Pancreas (tissue), 10 donors: ENCODE data around the gene CUX1. TPM values are rescaled to one million over a fixed set of nuclear protein-coding genes. Genes with fewer than 3 reads are reported as not detected.

ENCODE experiments used
- ATAC-seq, 4 donors: fragments of 200-7000 bp; cut with Tn5 transposase; one replicate each; pipeline versions ENCODE4 v1.8.0 to v1.9.1; 2020; ENCODE audit warnings: mild to moderate bottlenecking in 4 of 4, moderate library complexity in 4 of 4
- DNase-seq, 6 donors: peaks; one replicate each; pipeline ENCODE4 v3.0.0-alpha.2; 2020
- FAIRE-seq: peaks from 2 replicates; lab custom pipeline; 2012; peaks lifted over from hg19 to GRCh38; lab: Jason Lieb, UNC
- H3K27ac ChIP-seq, 4 donors: fragments of 200-600 bp; sonication (generic); 1 replicate in 3 of 4; 2 replicates in 1 of 4; pipeline versions ENCODE4 v1.5.0 to v1.8.0; 2020
- H3K27me3 ChIP-seq, 4 donors: fragments of 200-600 bp; one replicate each; pipeline ENCODE4 v1.8.0; 2021
- H3K36me3 ChIP-seq, 3 donors: fragments of 200-600 bp; sonication (generic) in 1 of 3; one replicate each; pipeline versions ENCODE4 v1.5.0 to v1.8.0; 2020 to 2021
- H3K4me1 ChIP-seq, 3 donors: fragments of 200-600 bp; one replicate each; pipeline ENCODE4 v1.8.0; 2021
- H3K4me3 ChIP-seq, 4 donors: fragments of 200-600 bp; sonication (generic) in 2 of 4; one replicate each; pipeline versions ENCODE4 v1.5.0 to v1.8.0; 2020 to 2021
- H3K9me3 ChIP-seq, 4 donors: fragments of 200-600 bp; one replicate each; pipeline ENCODE4 v1.8.0; 2021
- WGBS, 2 donors: extraction: QIAGEN DNeasy Blood & Tissue Kit; methylation state at CpG; one replicate each; pipeline ENCODE4 v1.1.7; 2013; 5-methylcytosine and 5-hydroxymethylcytosine counted together
- intact Hi-C, 3 donors: fragments of 100-400 bp; cut with DNase I; formaldehyde crosslinking; loops; one replicate each; pipeline versions ENCODE4 v1.11.1 to v1.14.2; 2022
- polyA plus RNA-seq, 2 donors: library from polyadenylated mRNA; stranded (reverse); fragments of 200-250 nt; gene quantifications; one replicate each; pipeline ENCODE4 v1.2.3, GENCODE V29; 2013
- total RNA-seq, 6 donors: library from RNA; stranded (reverse); fragmentation: NEBNext Ultra II Directional in 4 of 6; extraction: Animal tissue kit (Norgen Biotek cat#: 25700) in 4 of 6; gene quantifications; one replicate each; pipeline versions ENCODE4 v1.2.1 to v1.2.4, GENCODE V29; 2021 to 2023
- TF ChIP-seq, protein P1 (sequence below), 4 donors: fragments of 200-600 bp; sonication (generic) in 3 of 4; IDR thresholded peaks; one replicate each; pipeline versions ENCODE4 v1.5.0 to v1.8.0; 2021; ENCODE audit warnings: antibody characterized with exemption in 4 of 4
- donor health status: healthy with polysubstance abuse.
- donor health status: DM: no; HTN: no; CAD: no; lungs with moderate emphysema.
- donor health status: DM: no; HTN: no; CAD: no.
- donor health status: control.
- donor health status: control.
- donor health status: Bipolar disorder and iron deficiency.
- donor health status: DM: yes; HTN: yes; CAD: no.
- donor health status: DM: no; HTN: no; CAD: no.
- donor health status: DM: no; HTN: no; CAD: no.
- donor health status: DM: yes; HTN: yes; CAD: no.

The CUX1 gene
- total and polyA plus RNA-seq, 8 donors, result 18.9 to 61.2 (median 45.1) TPM

DNA sequence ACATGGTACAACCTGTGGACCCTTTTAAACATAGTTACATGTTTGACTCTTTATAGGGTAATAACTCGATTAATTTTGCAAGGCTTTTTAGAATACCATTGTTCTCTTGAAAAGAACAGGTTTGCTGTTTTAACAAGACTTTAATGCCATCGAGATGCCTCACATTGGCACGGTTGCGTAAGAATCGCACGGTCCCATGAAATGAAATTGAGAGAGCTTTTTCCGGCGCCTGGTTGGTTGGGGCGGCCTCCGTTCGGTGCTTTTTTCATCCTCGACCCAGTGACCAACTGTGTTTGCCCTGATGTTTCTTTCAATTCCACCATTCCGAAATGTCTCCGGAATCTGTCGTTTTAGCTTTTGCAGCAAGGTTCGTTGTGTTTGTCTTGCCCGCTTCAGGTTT lies 142.4 kb downstream of the CUX1 start:
- no peaks in the 10 kb centered on the region for H3K9me3 ChIP-seq
- WGBS, 2 donors, result 96 to 97% methylated on average over 17 of the region's 17 CpGs
- no peaks in the 10 kb centered on the region for H3K27me3 ChIP-seq
- no peaks in the 10 kb centered on the region for H3K36me3 ChIP-seq
- ATAC-seq, result no peak
- DNase-seq, result no peak
- H3K27ac ChIP-seq, result no peak overlapping the region
- TF ChIP-seq, protein P1, sequence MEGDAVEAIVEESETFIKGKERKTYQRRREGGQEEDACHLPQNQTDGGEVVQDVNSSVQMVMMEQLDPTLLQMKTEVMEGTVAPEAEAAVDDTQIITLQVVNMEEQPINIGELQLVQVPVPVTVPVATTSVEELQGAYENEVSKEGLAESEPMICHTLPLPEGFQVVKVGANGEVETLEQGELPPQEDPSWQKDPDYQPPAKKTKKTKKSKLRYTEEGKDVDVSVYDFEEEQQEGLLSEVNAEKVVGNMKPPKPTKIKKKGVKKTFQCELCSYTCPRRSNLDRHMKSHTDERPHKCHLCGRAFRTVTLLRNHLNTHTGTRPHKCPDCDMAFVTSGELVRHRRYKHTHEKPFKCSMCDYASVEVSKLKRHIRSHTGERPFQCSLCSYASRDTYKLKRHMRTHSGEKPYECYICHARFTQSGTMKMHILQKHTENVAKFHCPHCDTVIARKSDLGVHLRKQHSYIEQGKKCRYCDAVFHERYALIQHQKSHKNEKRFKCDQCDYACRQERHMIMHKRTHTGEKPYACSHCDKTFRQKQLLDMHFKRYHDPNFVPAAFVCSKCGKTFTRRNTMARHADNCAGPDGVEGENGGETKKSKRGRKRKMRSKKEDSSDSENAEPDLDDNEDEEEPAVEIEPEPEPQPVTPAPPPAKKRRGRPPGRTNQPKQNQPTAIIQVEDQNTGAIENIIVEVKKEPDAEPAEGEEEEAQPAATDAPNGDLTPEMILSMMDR (IDR thresholded peaks at IDR 0.05), result no peak
- intact Hi-C loops, result no loop called here
- no peak for FAIRE-seq
- H3K4me1 ChIP-seq, result no peaks in the 10 kb centered on the region
- H3K4me3 ChIP-seq, result no peak overlapping the region

DNA sequence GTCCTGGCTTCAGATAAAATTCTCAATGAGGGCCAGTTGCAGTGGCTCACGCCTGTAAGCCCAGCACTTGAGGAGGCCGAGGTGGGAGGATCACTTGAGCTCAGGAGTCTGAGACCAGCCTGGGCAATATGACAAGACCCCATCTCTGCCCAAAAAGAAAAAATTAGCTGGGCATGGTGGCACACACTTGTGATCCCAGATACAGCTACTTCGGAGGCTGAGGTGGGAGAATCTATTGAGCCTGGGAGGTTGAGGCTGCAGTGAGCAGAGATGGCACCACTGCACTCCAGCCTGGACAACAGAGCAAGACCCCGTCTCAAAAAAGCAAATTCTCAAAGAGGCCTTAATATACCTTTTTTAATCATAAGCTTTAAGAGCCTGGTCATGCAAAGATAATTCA lies 142.9 kb downstream of the CUX1 start:
- DNase-seq (no peak), ATAC-seq (no peak), FAIRE-seq (no peak)
- H3K27ac ChIP-seq, result no peak overlapping the region
- WGBS, 2 donors, result 95 to 100% methylated on average over 4 of the region's 4 CpGs
- no peaks in the 10 kb centered on the region for H3K36me3 ChIP-seq
- no peaks in the 10 kb centered on the region for H3K4me1 ChIP-seq
- H3K9me3 ChIP-seq, result no peaks in the 10 kb centered on the region
- intact Hi-C loops, result no loop called here
- H3K27me3 ChIP-seq, result no peaks in the 10 kb centered on the region
- H3K4me3 ChIP-seq, result no peak overlapping the region
- TF ChIP-seq, protein P1 (IDR thresholded peaks at IDR 0.05), result no peak

DNA sequence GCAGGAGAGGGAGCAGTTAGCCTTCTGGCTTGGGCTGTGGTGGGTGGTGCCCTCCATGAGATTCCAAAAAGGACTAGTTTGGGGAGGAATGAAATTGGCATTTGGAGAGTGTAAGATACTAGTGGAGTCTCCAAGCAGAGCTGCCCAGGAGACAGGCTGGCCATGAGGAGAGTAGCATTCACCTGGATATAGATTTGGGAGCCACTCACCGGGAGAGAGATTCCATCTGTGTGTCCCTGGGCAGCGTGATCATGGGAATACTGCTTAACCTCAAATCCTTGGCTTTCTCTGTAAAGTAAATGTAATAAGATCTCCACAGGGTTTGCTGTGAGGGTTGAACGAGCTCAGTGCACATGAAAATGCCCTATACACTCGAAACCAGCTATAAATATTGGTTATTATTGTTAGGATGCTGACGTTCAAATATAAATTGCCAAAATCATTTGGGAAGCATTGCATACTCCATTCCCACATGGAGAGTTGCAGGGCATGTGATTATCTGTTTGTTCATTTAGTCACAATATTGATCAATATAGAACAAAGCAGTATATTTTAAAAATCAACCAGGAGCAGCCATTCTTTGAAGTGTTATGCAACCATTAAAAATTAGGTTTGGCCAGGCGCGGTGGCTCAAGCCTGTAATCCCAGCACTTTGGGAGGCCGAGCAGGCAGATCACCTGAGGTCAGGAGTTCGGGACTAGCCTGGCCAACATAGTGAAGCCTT lies 143.7 kb downstream of the CUX1 start:
- DNase-seq, result no peak
- Histone ChIP-seq H3K27me3 (no peaks in the 10 kb centered on the region), H3K27ac (no peak overlapping the region), H3K36me3 (no peaks in the 10 kb centered on the region), H3K4me3 (no peak overlapping the region), H3K9me3 (no peaks in the 10 kb centered on the region), H3K4me1 (no peaks in the 10 kb centered on the region)
- TF ChIP-seq, protein P1 (IDR thresholded peaks at IDR 0.05), result no peak
- intact Hi-C loops, result no loop called here
- FAIRE-seq, result no peak
- WGBS, 2 donors, result 47 to 59% methylated on average over 9 of the region's 9 CpGs
- ATAC-seq, result peak in 1 of 4 donors; percentile 19

DNA sequence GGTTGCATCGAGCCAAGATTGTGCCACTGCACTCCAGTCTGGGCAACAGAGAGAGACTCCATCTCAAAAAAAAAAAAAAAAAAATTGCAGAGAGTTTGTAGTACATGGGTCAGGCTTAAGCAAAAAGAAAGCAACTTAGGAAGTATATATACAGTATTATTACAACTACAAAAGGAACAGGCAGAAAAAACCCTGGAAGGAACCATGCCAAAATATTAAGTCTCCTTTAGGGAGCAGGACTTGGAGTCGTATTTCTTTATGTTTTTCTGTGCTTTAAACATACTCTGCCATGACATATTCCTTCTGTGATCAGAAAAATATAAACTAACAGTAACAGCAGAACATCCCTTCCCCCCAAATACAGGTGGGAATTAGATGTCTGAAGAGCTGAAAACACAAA lies 144.4 kb downstream of the CUX1 start:
- Histone ChIP-seq H3K27ac (no peak overlapping the region), H3K27me3 (no peaks in the 10 kb centered on the region), H3K9me3 (no peaks in the 10 kb centered on the region), H3K36me3 (no peaks in the 10 kb centered on the region), H3K4me3 (no peak overlapping the region), H3K4me1 (no peaks in the 10 kb centered on the region)
- DNase-seq (no peak), ATAC-seq (no peak), FAIRE-seq (no peak)
- WGBS, 2 donors, result 60 to 65% methylated on average over 2 of the region's 2 CpGs
- TF ChIP-seq, protein P1 (IDR thresholded peaks at IDR 0.05), result no peak
- intact Hi-C loops, result no loop called here

DNA sequence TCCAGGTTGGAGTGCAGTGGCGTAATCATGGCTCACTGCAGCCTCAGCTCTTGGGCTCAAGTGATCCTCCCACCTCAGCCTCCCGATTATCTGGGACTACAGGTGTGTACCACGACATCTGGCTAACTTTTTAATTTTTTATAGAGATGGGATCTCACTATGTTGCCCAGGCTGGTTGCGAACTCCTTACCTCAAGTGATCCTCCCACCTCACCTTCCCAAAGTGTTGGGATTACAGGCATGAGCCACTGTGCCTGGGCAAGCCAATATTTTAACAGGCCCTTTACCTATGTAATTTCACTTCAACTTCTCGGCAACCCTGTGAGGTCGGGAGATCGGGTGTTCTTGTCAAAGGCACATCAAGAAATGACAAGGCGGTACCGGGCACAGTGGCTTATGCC lies 146.3 kb downstream of the CUX1 start:
- Histone ChIP-seq H3K36me3 (no peaks in the 10 kb centered on the region), H3K9me3 (no peaks in the 10 kb centered on the region), H3K4me1 (no peaks in the 10 kb centered on the region), H3K27me3 (no peaks in the 10 kb centered on the region), H3K27ac (no peak overlapping the region), H3K4me3 (no peak overlapping the region)
- intact Hi-C loops, result no loop called here
- no peak for DNase-seq
- ATAC-seq, result no peak
- TF ChIP-seq, protein P1 (IDR thresholded peaks at IDR 0.05), result no peak
- no peak for FAIRE-seq
- WGBS, 2 donors, result 96 to 99% methylated on average over 9 of the region's 9 CpGs
